ENCODE data around the gene ZNF177. TPM values are rescaled to one million over a fixed set of nuclear protein-coding genes. Genes with fewer than 3 reads are reported as not detected.

The ZNF177 gene
- total and polyA plus RNA-seq, 8 donors: 0.50 to 4.6 (median 2.2) TPM; not detected in 1

GRCh38 chr19:9381361-9381785, 18.6 kb downstream of the ZNF177 start:
- H3K36me3 ChIP-seq: peaks cover 70 to 100% (median 91%) of the 10 kb centered on the region in 4 donors
- no peaks in the 10 kb centered on the region for H3K4me1 ChIP-seq
- H3K9me3 ChIP-seq: peaks cover 73 to 100% (median 96%) of the 10 kb centered on the region in 4 donors
- WGBS, 5 donors: 74 to 99% (median 80%) methylated on average over 4 of the region's 4 CpGs
- intact Hi-C loops (cut with DNase I; ENCODE audit: low total_unique reads): no loop called here
- no peak overlapping the region for H3K27ac ChIP-seq
- no peak overlapping the region for H3K4me3 ChIP-seq
- no peak for DNase-seq
- no peak for TF ChIP-seq POLR2A (IDR thresholded peaks at IDR 0.05)
- no peak for TF ChIP-seq CTCF (IDR thresholded peaks at IDR 0.05)
- H3K27me3 ChIP-seq: no peaks in the 10 kb centered on the region

GRCh38 chr19:9406798-9407352, 44.1 kb downstream of the ZNF177 start:
- Histone ChIP-seq H3K9me3 (peaks cover 42 to 90% (median 74%) of the 10 kb centered on the region in 4 donors), H3K27ac (peak overlapping the region in 2 of 5 donors; percentile 21 to 59)
- intact Hi-C loops (cut with DNase I; ENCODE audit: low total_unique reads): no loop called here

GRCh38 chr19:9407827-9408226, 45.0 kb downstream of the ZNF177 start:
- no peaks in the 10 kb centered on the region for H3K27me3 ChIP-seq
- no peak for DNase-seq
- no peak for TF ChIP-seq POLR2A (IDR thresholded peaks at IDR 0.05)
- no peak for TF ChIP-seq EP300 (IDR thresholded peaks at IDR 0.05)
- no peak for TF ChIP-seq POLR2AphosphoS5 (IDR thresholded peaks at IDR 0.05)
- TF ChIP-seq CTCF (IDR thresholded peaks at IDR 0.05): no peak
- intact Hi-C loops (cut with DNase I; ENCODE audit: low total_unique reads): no loop called here
- no peak overlapping the region for H3K4me3 ChIP-seq
- WGBS, 5 donors: 71 to 82% (median 75%) methylated on average over 5 of the region's 5 CpGs
- H3K36me3 ChIP-seq: peaks cover 4 to 32% (median 9%) of the 10 kb centered on the region in 4 donors
- peaks cover 0 to 9% (median 0%) of the 10 kb centered on the region in 4 donors for H3K4me1 ChIP-seq
- H3K9me3 ChIP-seq: peaks cover 52 to 98% (median 84%) of the 10 kb centered on the region in 4 donors
- H3K27ac ChIP-seq: no peak overlapping the region

More at GRCh38 chr19:9406798-9407352, 44.1 kb downstream of the ZNF177 start:
- no peaks in the 10 kb centered on the region for H3K27me3 ChIP-seq
- peak overlapping the region; percentile 48 to 62 (median 54) for H3K4me3 ChIP-seq
- H3K4me1 ChIP-seq: peaks cover 0 to 9% (median 0%) of the 10 kb centered on the region in 4 donors
- H3K36me3 ChIP-seq: peaks cover 0 to 23% (median under 1%) of the 10 kb centered on the region in 4 donors
- 3 to 7% (median 3%) methylated on average over 35 to 39 of the region's 39 CpGs for WGBS, 5 donors
- peak; percentile 32 to 95 for DNase-seq
- TF ChIP-seq POLR2A (IDR thresholded peaks at IDR 0.05) (no peak), EP300 (IDR thresholded peaks at IDR 0.05) (no peak), CTCF (IDR thresholded peaks at IDR 0.05) (no peak), POLR2AphosphoS5 (IDR thresholded peaks at IDR 0.05) (no peak)

- Histone ChIP-seq H3K9me3 (peaks cover 86 to 100% (median 96%) of the 10 kb centered on the region in 4 donors), H3K27me3 (no peaks in the 10 kb centered on the region), H3K36me3 (peaks cover 59 to 75% (median 64%) of the 10 kb centered on the region in 4 donors), H3K27ac (no peak overlapping the region), H3K4me1 (no peaks in the 10 kb centered on the region), H3K4me3 (no peak overlapping the region)
- intact Hi-C loops (cut with DNase I; ENCODE audit: low total_unique reads): no loop called here
- no peak for TF ChIP-seq POLR2A (IDR thresholded peaks at IDR 0.05)
- no peak for TF ChIP-seq CTCF (IDR thresholded peaks at IDR 0.05)
- no peak for TF ChIP-seq EP300 (IDR thresholded peaks at IDR 0.05)
- TF ChIP-seq POLR2AphosphoS5 (IDR thresholded peaks at IDR 0.05): no peak
- DNase-seq: no peak
- 97 to 99% (median 98%) methylated on average over 14 of the region's 14 CpGs for WGBS, 5 donors
Observed at GRCh38 chr19:9413240-9413954, 50.6 kb downstream of the ZNF177 start.

Measured in stomach (tissue), 9 donors.